ENCODE measurements around the gene EEPD1. TPM values are rescaled to one million over a fixed set of nuclear protein-coding genes. Genes with fewer than 3 reads are reported as not detected.

Gene EEPD1
- total RNA-seq, 1 experiment from 2014 or later: 48.0 TPM

DNA sequence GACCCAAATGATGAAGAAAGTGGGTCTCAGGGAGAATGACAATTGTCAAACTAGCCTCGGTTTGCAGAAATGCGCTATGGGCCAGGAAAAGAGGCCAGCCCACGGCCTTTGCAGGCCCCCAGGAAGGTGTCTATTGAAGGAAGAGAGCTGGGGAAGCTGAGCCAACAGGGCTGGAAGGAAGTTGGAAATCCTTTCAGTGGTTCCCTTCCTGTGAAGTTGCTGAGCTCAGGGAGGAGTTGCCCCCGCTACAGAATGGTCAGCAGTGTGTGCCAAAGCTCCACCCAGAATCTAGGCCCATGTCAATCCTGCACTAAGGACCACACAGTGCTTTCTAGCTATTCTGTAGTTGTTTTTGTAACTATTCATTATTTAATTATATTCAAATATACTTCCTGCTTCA is 145.1 kb downstream of the EEPD1 start:
- ChIA-PET CTCF (interaction anchor here (0.6 to 0.9 kb wide), 2 partner anchors 326 to 362 kb away, joined by 4 read pairs; no protein-coding TSS in a partner anchor), POLR2A (no interaction called here)
- H3K4me1 ChIP-seq (ENCODE audit: control insufficient read depth, insufficient read depth, low read length): peaks cover 19% of the 10 kb centered on the region
- H3K27me3 ChIP-seq (ENCODE audit: control insufficient read depth, insufficient read depth, low read length): no peaks in the 10 kb centered on the region
- no peak overlapping the region for H3K27ac ChIP-seq (ENCODE audit: low read length)
- H3K4me3 ChIP-seq (ENCODE audit: low read depth in 2 of 2, low read length in 2 of 2): no peak overlapping the region
- peaks cover 17% of the 10 kb centered on the region for H3K36me3 ChIP-seq (ENCODE audit: control insufficient read depth, insufficient read depth, low read length)
- ATAC-seq (no peak), DNase-seq (ENCODE audit: low read depth, low spot score) (no peak)
- TF ChIP-seq TCF7L2 (IDR thresholded peaks at IDR 0.05; ENCODE audit: low read depth, low read length): no peak
- intact Hi-C loops (cut with micrococcal nuclease; ENCODE audit: unreplicated experiment): no loop called here
- in situ Hi-C loops (cut with HindIII; ENCODE audit: low pct_unique_long_range_greater_than_20kb, low sequenced_read_pairs): no loop called here
- H3K9me3 ChIP-seq (ENCODE audit: control insufficient read depth, insufficient read depth, low read depth, low read length): no peaks in the 10 kb centered on the region
- BruUV-seq (replicated peaks): no TSS peak

DNA sequence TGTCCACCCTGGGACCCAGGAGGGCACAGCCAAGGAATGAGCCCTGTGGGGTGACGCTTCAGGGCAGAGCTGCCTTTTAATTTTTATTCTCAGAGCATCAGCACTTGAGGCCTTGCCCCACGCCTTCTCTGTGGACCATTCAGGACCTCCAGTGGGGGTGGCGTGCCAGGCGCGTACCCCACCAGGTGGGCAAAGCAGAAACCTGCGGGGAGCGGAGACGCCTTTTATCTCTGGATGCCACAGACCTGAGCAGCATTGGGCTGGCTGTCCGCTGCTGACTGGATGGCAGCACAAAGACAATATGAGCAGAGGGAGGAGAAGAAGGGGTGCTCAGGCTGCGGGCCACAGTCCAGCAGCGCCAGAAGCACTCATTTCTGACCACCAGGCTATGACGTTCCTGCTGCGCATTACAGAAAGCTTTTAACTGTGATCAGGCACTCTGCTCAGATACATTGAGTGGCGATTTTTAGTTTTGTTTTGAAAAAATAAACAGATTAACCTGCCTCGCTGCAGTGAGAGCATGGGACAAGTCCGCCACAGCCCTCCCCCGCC is 146.2 kb downstream of the EEPD1 start:
- DNase-seq (ENCODE audit: low read depth, low spot score) (no peak), ATAC-seq (no peak)
- intact Hi-C loops (cut with micrococcal nuclease; ENCODE audit: unreplicated experiment): no loop called here
- no peak overlapping the region for H3K4me3 ChIP-seq (ENCODE audit: low read depth in 2 of 2, low read length in 2 of 2)
- no peaks in the 10 kb centered on the region for H3K27me3 ChIP-seq (ENCODE audit: control insufficient read depth, insufficient read depth, low read length)
- TF ChIP-seq SIN3A (IDR thresholded peaks at IDR 0.05; ENCODE audit: borderline replicate concordance, insufficient read depth, low read depth, low read length): no peak
- TF ChIP-seq, protein P1, sequence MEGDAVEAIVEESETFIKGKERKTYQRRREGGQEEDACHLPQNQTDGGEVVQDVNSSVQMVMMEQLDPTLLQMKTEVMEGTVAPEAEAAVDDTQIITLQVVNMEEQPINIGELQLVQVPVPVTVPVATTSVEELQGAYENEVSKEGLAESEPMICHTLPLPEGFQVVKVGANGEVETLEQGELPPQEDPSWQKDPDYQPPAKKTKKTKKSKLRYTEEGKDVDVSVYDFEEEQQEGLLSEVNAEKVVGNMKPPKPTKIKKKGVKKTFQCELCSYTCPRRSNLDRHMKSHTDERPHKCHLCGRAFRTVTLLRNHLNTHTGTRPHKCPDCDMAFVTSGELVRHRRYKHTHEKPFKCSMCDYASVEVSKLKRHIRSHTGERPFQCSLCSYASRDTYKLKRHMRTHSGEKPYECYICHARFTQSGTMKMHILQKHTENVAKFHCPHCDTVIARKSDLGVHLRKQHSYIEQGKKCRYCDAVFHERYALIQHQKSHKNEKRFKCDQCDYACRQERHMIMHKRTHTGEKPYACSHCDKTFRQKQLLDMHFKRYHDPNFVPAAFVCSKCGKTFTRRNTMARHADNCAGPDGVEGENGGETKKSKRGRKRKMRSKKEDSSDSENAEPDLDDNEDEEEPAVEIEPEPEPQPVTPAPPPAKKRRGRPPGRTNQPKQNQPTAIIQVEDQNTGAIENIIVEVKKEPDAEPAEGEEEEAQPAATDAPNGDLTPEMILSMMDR (IDR thresholded peaks at IDR 0.05): no peak
- TF ChIP-seq, protein P2, sequence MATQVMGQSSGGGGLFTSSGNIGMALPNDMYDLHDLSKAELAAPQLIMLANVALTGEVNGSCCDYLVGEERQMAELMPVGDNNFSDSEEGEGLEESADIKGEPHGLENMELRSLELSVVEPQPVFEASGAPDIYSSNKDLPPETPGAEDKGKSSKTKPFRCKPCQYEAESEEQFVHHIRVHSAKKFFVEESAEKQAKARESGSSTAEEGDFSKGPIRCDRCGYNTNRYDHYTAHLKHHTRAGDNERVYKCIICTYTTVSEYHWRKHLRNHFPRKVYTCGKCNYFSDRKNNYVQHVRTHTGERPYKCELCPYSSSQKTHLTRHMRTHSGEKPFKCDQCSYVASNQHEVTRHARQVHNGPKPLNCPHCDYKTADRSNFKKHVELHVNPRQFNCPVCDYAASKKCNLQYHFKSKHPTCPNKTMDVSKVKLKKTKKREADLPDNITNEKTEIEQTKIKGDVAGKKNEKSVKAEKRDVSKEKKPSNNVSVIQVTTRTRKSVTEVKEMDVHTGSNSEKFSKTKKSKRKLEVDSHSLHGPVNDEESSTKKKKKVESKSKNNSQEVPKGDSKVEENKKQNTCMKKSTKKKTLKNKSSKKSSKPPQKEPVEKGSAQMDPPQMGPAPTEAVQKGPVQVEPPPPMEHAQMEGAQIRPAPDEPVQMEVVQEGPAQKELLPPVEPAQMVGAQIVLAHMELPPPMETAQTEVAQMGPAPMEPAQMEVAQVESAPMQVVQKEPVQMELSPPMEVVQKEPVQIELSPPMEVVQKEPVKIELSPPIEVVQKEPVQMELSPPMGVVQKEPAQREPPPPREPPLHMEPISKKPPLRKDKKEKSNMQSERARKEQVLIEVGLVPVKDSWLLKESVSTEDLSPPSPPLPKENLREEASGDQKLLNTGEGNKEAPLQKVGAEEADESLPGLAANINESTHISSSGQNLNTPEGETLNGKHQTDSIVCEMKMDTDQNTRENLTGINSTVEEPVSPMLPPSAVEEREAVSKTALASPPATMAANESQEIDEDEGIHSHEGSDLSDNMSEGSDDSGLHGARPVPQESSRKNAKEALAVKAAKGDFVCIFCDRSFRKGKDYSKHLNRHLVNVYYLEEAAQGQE (IDR thresholded peaks at IDR 0.05; ENCODE audit: insufficient read depth in 1 of 2, low read depth in 2 of 2, low read length in 1 of 2): no peak
- TF ChIP-seq POLR2AphosphoS5 (IDR thresholded peaks at IDR 0.05; ENCODE audit: low read depth, low read length): no peak
- no peak for TF ChIP-seq TCF7L2 (IDR thresholded peaks at IDR 0.05; ENCODE audit: low read depth, low read length)
- in situ Hi-C loops (cut with HindIII; ENCODE audit: low pct_unique_long_range_greater_than_20kb, low sequenced_read_pairs): no loop called here
- ChIA-PET CTCF (no interaction called here), POLR2A (no interaction called here)
- H3K27ac ChIP-seq (ENCODE audit: low read length): no peak overlapping the region
- no TSS peak for BruUV-seq (replicated peaks)
- H3K36me3 ChIP-seq (ENCODE audit: control insufficient read depth, insufficient read depth, low read length): peaks cover 14% of the 10 kb centered on the region
- H3K9me3 ChIP-seq (ENCODE audit: control insufficient read depth, insufficient read depth, low read depth, low read length): no peaks in the 10 kb centered on the region
- H3K4me1 ChIP-seq (ENCODE audit: control insufficient read depth, insufficient read depth, low read length): peaks cover 27% of the 10 kb centered on the region

DNA sequence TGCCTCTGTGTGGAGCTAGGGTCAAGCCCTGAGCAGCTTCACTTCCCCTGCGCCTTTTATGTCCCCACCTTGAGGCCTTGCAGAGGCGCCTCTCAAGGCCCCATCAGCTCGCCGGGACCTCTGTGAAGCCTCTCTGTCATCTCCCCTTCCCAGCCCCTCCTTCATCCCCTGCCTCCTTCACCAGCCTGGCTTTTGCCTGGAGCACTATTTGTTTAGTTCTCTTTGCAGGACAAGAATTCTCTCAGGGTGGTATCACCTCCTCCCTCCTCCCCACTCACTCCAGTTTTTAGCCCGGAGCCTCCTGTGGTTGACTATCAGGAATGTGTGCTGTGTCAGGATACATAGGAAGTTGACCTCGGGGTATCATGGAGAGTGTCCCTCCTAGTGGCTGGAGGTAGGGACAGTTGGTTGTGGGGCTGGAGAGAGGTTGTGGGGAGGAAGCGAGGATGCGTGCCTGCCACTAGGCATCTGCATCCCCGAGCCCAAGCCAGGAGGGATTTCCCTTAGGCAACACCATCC is 146.8 kb downstream of the EEPD1 start:
- no peaks in the 10 kb centered on the region for H3K27me3 ChIP-seq (ENCODE audit: control insufficient read depth, insufficient read depth, low read length)
- intact Hi-C loops (cut with micrococcal nuclease; ENCODE audit: unreplicated experiment) (no loop called here), in situ Hi-C loops (cut with HindIII; ENCODE audit: low pct_unique_long_range_greater_than_20kb, low sequenced_read_pairs) (loop anchor here (25.0 kb wide), 1 partner anchor 313 kb away; no protein-coding TSS in a partner anchor)
- H3K36me3 ChIP-seq (ENCODE audit: control insufficient read depth, insufficient read depth, low read length): peaks cover 13% of the 10 kb centered on the region; the same call in 1 of the 2 replicates
- no peak for ATAC-seq
- H3K27ac ChIP-seq (ENCODE audit: low read length): no peak overlapping the region
- no TSS peak for BruUV-seq (replicated peaks)
- TF ChIP-seq POLR2AphosphoS5 (IDR thresholded peaks at IDR 0.05; ENCODE audit: low read depth, low read length) (no peak), TCF7L2 (IDR thresholded peaks at IDR 0.05; ENCODE audit: low read depth, low read length) (no peak), SIN3A (IDR thresholded peaks at IDR 0.05; ENCODE audit: borderline replicate concordance, insufficient read depth, low read depth, low read length) (no peak)
- TF ChIP-seq, protein P1 (IDR thresholded peaks at IDR 0.05): no peak
- TF ChIP-seq, protein P2 (IDR thresholded peaks at IDR 0.05; ENCODE audit: insufficient read depth in 1 of 2, low read depth in 2 of 2, low read length in 1 of 2): no peak
- POLR2A ChIA-PET: no interaction called here
- peaks cover 27% of the 10 kb centered on the region for H3K4me1 ChIP-seq (ENCODE audit: control insufficient read depth, insufficient read depth, low read length)
- no peaks in the 10 kb centered on the region for H3K9me3 ChIP-seq (ENCODE audit: control insufficient read depth, insufficient read depth, low read depth, low read length)
- CTCF ChIA-PET: no interaction called here
- DNase-seq (ENCODE audit: low read depth, low spot score): no peak
- H3K4me3 ChIP-seq (ENCODE audit: low read depth in 2 of 2, low read length in 2 of 2): no peak overlapping the region

Measured in Panc1 (cell line).